Measurements from ENCODE around the gene TMEM132D.

TMEM132D gene

DNA sequence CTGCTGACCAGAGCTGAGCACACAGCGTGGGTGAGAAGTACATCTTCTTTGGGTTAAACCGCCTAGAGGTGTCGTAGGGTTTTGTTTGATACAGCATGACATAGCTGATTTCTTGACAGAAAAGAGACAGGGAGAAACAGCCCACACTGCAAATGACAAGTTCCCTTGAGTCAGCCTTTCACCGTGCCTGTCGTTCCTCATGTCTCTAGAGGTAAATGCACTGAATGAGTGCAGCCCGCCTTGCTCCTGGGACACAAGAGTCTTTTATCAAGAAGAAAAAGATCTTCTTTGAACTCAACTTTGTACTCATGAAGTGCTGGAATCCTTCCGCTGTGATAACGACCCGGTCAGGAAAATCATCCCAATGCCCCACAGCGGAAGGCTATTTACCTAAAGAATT lies 77.6 kb downstream of the TMEM132D start:
- no peak for DNase-seq (ENCODE audit: low read depth)

DNA sequence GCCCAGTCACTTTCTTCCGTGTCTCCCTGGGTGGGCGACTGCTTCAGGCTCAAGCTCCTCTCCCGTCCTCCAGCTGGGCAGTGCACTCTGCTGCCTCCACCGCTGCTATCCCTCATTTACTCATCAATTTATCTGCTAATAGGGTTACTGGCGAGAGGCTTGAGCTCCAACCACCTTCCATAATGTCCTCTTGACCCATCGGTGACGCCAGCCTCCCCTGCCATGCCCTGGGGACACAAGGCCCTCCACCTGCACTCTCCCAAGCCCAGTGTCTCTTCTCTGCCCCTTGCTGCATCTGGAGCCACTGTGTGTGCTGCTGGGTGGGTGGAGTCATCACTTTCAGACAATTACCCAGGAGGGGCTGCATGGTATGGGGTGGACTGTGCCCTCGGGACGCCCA lies 78.5 kb downstream of the TMEM132D start:
- no peak for DNase-seq (ENCODE audit: low read depth)

GRCh38 chr12:129821964-129822363 lies 81.9 kb downstream of the TMEM132D start:
- DNase-seq (ENCODE audit: low read depth) = no peak

- DNase-seq (ENCODE audit: low read depth) = no peak
These were observed 84.4 kb downstream of the TMEM132D start for GRCh38 chr12:129819391-129819790.

DNA sequence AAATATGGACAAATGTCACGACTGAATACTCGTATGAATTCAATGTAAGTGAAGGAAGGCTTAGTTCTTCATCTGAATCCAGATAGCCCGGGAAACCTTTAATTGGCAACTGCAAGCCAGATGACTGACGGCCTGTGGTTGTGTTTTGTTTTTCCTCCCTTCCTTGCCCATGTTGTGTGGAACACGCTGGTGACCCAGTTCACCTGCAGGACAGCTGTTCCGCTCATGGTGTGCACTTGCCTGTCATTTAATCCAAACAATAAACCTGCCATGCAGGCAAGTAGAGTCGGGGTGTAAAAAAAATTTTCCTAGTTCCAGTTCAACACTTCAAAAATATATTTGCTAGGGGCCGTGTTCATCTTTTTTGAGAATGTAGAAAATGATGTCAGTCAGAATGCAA lies 88.0 kb downstream of the TMEM132D start:
- no peak for DNase-seq (ENCODE audit: low read depth)

- no peak for DNase-seq (ENCODE audit: low read depth)
These were observed 91.9 kb downstream of the TMEM132D start for GRCh38 chr12:129811963-129812362.

- no peak for DNase-seq (ENCODE audit: low read depth)
These were observed 96.7 kb downstream of the TMEM132D start for GRCh38 chr12:129807136-129807535.

GRCh38 chr12:129791396-129791795 lies 112.4 kb downstream of the TMEM132D start:
- DNase-seq (ENCODE audit: low read depth) = no peak

DNA sequence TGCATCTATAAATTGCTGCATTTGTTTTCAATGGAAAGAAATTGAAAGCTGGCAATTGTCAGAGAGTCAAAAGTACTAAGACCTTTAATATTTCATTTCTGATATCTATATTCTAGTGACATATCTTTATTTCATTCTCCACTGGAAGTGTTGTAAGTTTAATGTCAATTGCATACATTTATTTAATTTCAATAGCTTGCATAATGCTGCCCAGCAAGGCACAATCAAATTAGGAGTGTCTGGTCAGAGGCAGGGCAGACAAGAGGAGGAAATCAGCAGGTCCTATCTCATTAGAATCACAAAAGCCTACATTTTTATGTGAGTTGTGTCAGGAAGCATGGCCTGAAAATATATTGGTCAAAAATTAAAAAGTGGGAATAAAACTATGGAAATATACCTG lies 112.9 kb downstream of the TMEM132D start:
- DNase-seq (ENCODE audit: low read depth) = no peak

DNA sequence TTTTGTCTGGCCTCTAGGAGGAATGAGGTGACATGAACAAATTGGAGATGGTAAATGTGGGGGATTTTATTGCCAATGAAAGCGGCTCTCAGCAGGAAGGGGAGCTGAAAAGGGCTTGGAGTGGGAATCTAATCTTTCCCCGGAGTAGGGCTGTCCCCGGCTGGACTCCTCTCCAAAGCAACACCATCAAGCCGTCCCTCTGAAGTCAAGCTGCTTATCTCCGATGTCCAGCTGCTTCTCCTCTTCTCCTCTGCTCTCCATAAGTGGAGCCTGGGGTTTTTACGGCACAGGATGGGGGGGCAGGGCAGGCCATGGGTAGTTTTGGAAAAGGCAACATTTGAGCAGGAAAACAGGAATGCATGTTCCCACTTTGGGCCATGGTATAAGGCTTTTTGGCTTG lies 113.5 kb downstream of the TMEM132D start:
- DNase-seq (ENCODE audit: low read depth) = no peak

DNA sequence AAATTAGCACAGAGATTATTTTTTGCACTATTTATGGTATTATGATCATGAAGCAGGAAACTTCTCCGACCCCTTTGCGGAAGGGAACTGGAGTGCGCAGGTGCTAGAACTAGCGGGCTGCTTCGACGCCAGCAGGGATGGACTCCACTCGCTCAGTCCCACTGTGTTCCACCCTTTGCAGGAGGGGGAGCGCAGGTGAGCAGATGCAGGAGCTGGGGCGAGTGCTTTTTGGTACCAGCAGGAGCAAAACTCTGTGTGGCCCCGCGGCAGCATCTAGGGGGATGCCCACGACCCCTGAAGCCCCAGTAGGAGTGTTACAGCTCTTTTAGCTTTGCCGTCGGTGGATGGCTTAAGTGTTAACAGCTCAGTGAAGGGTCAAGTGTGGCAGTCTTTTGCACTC lies 113.9 kb downstream of the TMEM132D start:
- no peak for DNase-seq (ENCODE audit: low read depth)

DNA sequence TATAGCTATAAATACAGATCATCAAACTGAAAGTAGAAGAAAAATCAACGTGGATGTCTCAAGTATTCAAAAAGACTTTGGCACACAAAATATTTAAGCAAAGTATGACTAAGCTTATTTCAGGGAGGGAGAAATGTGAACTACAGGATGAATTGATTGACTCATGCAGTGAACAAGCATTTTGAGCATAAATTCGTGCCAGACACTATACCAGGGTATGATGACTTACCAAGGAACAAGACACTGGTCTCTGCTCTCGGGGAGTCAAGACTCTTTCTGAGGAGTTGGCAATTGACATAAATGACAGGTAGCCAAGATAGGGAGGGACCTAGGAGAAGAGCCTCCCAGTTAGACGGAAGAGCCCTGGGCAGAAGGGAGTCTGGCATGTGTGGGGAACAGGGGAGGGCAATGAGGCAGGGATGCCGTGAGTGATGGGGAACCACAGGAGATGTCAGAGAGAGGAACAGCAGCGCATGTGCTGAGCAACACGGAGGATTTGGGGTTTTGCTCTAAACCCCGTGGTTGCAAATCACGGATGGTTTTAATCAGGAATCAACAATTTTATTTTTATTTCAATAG lies 115.2 kb downstream of the TMEM132D start:
- peak; percentile 14 for DNase-seq (ENCODE audit: low read depth)

DNA sequence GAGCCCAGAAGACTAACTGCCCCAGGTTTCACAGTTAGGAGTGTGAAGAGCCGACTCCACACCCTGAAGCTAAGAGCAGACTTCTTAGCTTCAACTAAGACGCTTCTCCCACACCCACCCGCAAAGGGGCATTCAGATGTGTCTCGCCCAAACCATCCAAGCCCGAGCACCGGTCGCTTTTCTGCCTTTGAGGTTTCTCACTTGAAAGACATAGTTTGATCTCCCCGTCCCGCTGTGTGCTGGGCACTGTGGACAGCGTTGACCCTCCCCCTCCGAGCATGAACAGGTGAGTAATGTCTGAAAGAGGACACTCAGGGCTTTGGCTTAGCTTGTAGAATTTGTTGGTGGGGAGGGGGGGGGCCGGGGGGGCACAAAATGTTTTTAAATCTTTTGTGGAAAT lies 123.8 kb downstream of the TMEM132D start:
- no peak for DNase-seq (ENCODE audit: low read depth)

GRCh38 chr12:129779033-129779432 lies 124.8 kb downstream of the TMEM132D start:
- no peak for DNase-seq (ENCODE audit: low read depth)

DNA sequence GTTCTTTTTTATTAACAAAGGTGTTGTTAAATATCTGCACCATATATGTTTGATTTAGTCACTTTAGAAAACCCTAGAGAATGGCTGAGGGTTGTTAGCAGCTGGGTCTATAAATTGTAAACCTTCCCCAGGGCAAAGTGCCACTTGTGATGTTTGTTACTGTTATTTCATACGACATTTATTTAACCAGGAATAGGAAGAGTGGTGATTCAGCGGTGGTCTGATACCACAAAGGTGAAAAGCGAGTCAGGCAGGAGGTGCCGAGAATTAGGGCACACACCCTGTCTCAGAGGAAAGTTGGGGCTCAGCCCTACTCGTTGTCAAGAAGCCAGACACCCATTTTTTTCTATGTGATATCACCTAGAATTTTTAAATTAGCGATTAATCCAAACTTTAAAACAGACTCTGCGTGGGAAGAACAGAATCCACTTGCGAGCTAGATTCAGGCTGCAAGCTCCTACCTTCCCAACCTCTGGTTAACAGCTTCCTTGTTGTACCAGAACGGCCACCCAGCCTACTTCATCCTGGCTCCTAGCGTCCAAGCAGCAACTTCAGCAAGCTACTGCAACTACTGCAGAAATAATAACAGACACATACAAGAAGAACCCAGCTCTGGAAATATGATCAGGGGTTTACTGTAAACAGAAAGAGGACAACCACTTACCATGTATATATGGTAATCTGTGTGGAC lies 126.7 kb downstream of the TMEM132D start:
- DNase-seq (ENCODE audit: low read depth) = no peak

DNA sequence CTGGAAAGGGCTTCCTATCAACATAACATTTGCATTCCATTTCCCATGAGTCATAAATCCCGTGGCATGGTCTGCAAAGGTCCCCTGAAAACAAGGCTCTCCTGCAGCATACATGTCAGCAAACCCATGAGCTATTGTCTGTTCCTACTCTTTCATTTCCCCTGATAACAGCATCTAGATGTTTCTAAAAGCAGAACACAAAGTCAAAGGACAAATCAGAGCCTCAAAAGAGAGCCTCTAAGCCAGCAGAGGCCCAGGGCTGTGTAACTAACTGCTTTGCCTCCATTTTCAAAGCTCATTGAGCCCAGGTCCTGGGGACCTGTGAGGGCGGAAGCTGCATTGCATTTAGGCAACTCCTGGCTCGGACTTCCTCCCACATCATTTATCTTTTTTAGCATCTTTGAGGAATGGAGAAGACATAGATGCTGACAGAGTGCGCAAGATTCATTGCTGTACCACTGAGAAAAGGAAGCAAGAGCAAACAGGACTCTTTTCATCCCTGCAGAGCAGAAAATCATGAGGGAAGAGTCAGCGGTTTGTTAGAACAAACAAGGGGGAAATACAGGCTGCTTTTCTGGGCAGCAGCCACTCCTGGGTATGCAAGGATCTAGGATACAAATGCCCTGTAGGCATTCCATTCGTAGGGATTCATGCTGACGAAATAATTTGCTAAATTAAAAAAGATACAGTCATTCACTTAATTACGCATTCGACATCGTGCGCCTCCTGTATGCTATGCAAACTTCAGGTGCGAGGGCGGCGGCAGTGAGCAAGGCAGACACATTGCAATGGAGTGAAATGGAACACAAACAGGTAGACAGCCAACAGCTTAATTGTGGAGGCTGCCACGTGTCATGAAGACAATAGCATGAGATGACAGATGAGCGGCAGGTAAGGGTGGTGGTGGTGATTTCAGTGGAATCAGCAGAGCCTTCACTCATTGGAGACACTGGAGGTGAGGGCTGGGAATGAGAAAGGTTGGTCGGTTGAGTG lies 131.0 kb downstream of the TMEM132D start:
- peak; percentile 61 for DNase-seq (ENCODE audit: low read depth)

GRCh38 chr12:129771238-129771637 lies 132.6 kb downstream of the TMEM132D start:
- DNase-seq (ENCODE audit: low read depth) = no peak

DNA sequence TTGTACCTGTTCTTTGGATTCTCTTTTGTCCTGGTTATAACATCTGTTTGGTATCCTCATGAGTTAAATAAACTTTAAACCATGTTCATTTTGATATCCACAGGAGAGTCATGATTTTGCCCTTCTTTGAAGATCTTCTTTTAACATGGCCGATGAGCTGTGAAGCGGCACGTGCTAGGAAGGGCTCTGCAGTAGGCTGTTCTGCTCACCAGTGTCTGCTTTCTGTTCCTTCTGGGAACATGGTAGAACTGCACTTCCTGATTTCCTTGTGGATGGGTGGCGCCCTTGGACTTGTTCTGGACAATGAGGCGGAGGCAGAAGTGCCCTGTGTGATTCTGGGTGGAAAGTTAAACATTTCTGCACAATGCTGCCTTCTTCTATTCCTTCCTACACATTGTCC lies 138.1 kb downstream of the TMEM132D start:
- no peak for DNase-seq (ENCODE audit: low read depth)

DNA sequence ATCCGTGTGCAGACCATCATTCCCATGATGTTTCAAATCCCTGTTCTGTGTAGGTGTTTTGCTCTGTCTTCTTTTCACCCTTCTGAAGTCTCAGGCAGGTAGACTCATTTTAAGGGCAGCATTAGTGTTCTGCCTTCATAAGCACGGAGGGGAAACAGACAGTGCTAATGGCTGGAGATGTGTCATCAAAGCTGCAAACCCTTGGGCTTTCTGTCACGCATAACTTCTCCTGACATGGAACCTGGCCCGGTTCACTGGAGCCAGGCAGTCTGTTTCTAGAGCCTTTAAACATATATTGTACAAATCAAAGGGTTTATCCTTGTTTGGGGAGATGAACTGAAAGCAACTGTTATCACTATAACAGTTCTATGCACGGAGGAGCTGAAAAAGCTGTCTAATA lies 141.4 kb downstream of the TMEM132D start:
- DNase-seq (ENCODE audit: low read depth) = no peak

GRCh38 chr12:129753586-129753985 lies 150.2 kb downstream of the TMEM132D start:
- peak; percentile 70 for DNase-seq (ENCODE audit: low read depth)

DNA sequence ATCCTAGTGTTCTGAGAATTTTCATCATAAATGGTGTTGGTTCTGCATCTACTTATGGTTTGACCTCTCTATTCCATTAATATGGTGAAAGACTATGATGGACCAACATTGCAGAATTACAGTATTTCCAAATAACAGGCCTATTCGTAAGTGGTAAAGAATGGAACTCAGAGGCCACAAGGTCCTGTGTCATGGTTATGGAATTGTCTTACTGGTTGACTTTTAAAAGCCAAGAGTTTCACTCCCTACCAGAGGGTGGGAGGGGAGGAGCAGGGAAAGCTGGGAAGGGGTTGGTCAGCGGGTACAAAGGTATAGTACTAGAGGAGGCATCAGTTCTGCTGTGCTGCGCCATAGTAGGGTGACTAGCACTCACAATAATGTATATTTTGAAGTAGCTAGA lies 153.4 kb downstream of the TMEM132D start:
- DNase-seq (ENCODE audit: low read depth) = no peak

DNA sequence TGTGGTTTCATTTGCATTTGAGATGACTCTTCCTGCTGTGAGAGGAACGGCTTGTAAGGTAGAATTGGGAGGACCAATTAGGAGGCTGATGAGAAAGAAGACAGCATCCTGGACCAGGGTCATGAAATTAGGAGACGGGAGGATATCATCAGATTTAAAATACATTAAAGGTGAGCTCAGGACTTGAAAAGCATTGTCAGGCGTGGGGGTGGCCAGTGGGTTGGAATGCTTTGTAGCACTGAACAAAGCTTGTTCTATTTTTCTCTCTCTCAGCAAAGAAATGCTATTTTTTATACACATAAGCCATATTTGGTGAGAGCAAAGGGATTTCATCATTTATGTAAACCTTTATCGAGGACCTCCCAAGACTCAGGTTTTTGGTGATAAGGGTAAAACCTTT lies 157.5 kb downstream of the TMEM132D start:
- DNase-seq (ENCODE audit: low read depth) = no peak

DNA sequence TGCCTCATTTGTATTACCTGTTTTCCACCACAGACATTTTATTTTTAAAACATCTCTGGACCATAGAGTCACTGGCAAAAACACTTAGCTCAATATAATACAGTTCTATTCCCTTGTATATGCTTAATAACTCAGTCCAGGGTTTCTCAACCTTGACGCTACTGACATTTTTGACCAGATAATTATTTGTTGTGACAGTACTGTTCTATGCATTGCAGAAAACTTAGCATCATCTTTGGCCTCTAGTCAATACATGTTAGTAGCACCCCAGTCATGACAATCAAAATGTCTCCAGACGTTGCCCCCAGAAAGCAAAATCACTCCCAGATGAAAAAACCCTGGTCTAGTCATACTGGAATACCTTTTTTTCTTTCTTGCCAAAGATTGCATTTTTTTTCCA lies 174.7 kb downstream of the TMEM132D start:
- no peak for DNase-seq (ENCODE audit: low read depth)
